ENCODE results near the gene FBXW7. TPM values are rescaled to one million over a fixed set of nuclear protein-coding genes. Genes with fewer than 3 reads are reported as not detected.

The FBXW7 gene
- total RNA-seq, 4 donors from 2014 or later: 11.6 to 125 (median 49.5) TPM

GRCh38 chr4:152476796-152477195 lies 59.1 kb downstream of the FBXW7 start:
- TF ChIP-seq CTCF (IDR thresholded peaks at IDR 0.05): no peak
- no peak for TF ChIP-seq POLR2A (IDR thresholded peaks at IDR 0.05)
- no peak for TF ChIP-seq POLR2AphosphoS5 (IDR thresholded peaks at IDR 0.05)
- TF ChIP-seq EP300 (IDR thresholded peaks at IDR 0.05; ENCODE audit: low read depth): no peak
- Histone ChIP-seq H3K9me3 (no peaks in the 10 kb centered on the region), H3K27me3 (no peaks in the 10 kb centered on the region), H3K4me1 (peaks cover 0 to 4% (median 0%) of the 10 kb centered on the region in 4 donors), H3K36me3 (no peaks in the 10 kb centered on the region), H3K27ac (no peak overlapping the region), H3K4me3 (no peak overlapping the region)
- no peak for DNase-seq
- intact Hi-C loops (cut with DNase I; ENCODE audit: low total_unique reads): no loop called here
- in situ Hi-C loops (cut with MboI; ENCODE audit: low pct_ligation_motif_present in 1 of 4, low pct_unique_long_range_greater_than_20kb in 1 of 4, low sequenced_read_pairs in 3 of 4): loop anchor here in 1 of 4 donors (25.0 kb wide), 1 partner anchor 161 kb away; no protein-coding TSS in a partner anchor
- WGBS, 2 donors (ENCODE audit: low coverage in 1 of 2): 89 to 93% methylated on average over 2 of the region's 2 CpGs

- H3K27ac ChIP-seq: no peak overlapping the region
- WGBS, 2 donors (ENCODE audit: low coverage in 1 of 2): 91% methylated on average over 3 of the region's 3 CpGs
- DNase-seq: no peak
- intact Hi-C loops (cut with DNase I; ENCODE audit: low total_unique reads) (no loop called here), in situ Hi-C loops (cut with MboI; ENCODE audit: low pct_ligation_motif_present in 1 of 4, low pct_unique_long_range_greater_than_20kb in 1 of 4, low sequenced_read_pairs in 3 of 4) (no loop called here)
- no peak overlapping the region for H3K4me3 ChIP-seq
- H3K4me1 ChIP-seq: peaks cover 0 to 3% (median 0%) of the 10 kb centered on the region in 4 donors
- H3K9me3 ChIP-seq: no peaks in the 10 kb centered on the region
- H3K36me3 ChIP-seq: no peaks in the 10 kb centered on the region
- no peak for TF ChIP-seq CTCF (IDR thresholded peaks at IDR 0.05)
- no peak for TF ChIP-seq POLR2AphosphoS5 (IDR thresholded peaks at IDR 0.05)
- TF ChIP-seq EP300 (IDR thresholded peaks at IDR 0.05; ENCODE audit: low read depth): no peak
- no peak for TF ChIP-seq POLR2A (IDR thresholded peaks at IDR 0.05)
- no peaks in the 10 kb centered on the region for H3K27me3 ChIP-seq
Measured at GRCh38 chr4:152471251-152471792, 64.6 kb downstream of the FBXW7 start.

- TF ChIP-seq POLR2AphosphoS5 (IDR thresholded peaks at IDR 0.05): no peak
- no peak for TF ChIP-seq POLR2A (IDR thresholded peaks at IDR 0.05)
- no peak for TF ChIP-seq CTCF (IDR thresholded peaks at IDR 0.05)
- no peak for TF ChIP-seq EP300 (IDR thresholded peaks at IDR 0.05; ENCODE audit: low read depth)
- Histone ChIP-seq H3K9me3 (no peaks in the 10 kb centered on the region), H3K27ac (no peak overlapping the region), H3K36me3 (no peaks in the 10 kb centered on the region), H3K4me1 (peaks cover 0 to 17% (median 2%) of the 10 kb centered on the region in 4 donors), H3K27me3 (no peaks in the 10 kb centered on the region), H3K4me3 (no peak overlapping the region)
- WGBS, 2 donors (ENCODE audit: low coverage in 1 of 2): 88% methylated on average over 1 of the region's 1 CpG; no CpG with 5 or more reads in 1 of the 2 donors
- DNase-seq: no peak
- in situ Hi-C loops (cut with MboI; ENCODE audit: low pct_ligation_motif_present in 1 of 4, low pct_unique_long_range_greater_than_20kb in 1 of 4, low sequenced_read_pairs in 3 of 4) (no loop called here), intact Hi-C loops (cut with DNase I; ENCODE audit: low total_unique reads) (no loop called here)
Measured at GRCh38 chr4:152468408-152468807, 67.5 kb downstream of the FBXW7 start.

DNA sequence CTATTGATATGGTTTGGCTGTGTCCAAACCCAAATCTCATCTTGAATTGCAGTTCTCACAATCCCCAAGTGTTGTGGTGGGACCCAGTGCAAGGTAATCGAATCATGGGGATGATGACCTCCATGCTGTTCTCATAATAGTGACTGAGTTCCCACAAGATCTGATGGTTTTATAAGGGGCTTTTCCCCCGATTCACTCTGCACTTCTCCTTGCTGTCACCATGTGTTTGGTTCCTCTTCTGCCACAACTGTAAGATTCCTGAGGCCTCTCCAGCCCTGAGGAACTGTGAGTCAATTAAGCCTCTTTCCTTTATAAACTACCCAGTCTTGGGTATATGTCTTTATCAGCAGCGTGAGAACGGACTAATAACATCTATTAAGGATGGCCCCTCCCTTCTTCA lies 68.8 kb downstream of the FBXW7 start:
- Histone ChIP-seq H3K27me3 (no peaks in the 10 kb centered on the region), H3K4me3 (no peak overlapping the region), H3K36me3 (no peaks in the 10 kb centered on the region), H3K9me3 (no peaks in the 10 kb centered on the region), H3K4me1 (peaks cover 0 to 21% (median 5%) of the 10 kb centered on the region in 4 donors), H3K27ac (no peak overlapping the region)
- WGBS, 2 donors (ENCODE audit: low coverage in 1 of 2): 86 to 90% methylated on average over 4 of the region's 4 CpGs
- intact Hi-C loops (cut with DNase I; ENCODE audit: low total_unique reads): no loop called here
- DNase-seq: no peak
- TF ChIP-seq CTCF (IDR thresholded peaks at IDR 0.05) (no peak), EP300 (IDR thresholded peaks at IDR 0.05; ENCODE audit: low read depth) (no peak), POLR2A (IDR thresholded peaks at IDR 0.05) (no peak), POLR2AphosphoS5 (IDR thresholded peaks at IDR 0.05) (no peak)
- in situ Hi-C loops (cut with MboI; ENCODE audit: low pct_ligation_motif_present in 1 of 4, low pct_unique_long_range_greater_than_20kb in 1 of 4, low sequenced_read_pairs in 3 of 4): no loop called here

All from transverse colon (tissue), 4 donors.